PFSK-1 (cell line): Measurements from ENCODE around the gene KLHL40.

ENCODE experiments used
- FOXP2 ChIP-seq: optimal IDR thresholded peaks from 2 replicates; pipeline ENCODE3; 2011; ENCODE audit warnings: borderline replicate concordance, control low read depth, inconsistent platforms; ENCODE audit not compliant: insufficient read depth; ENCODE audit errors: extremely low read length, extremely low read depth
- POLR2AphosphoS5 ChIP-seq: IDR thresholded peaks from 2 replicates; pipeline ENCODE4 v1.6.1; 2012; ENCODE audit warnings: low read depth, mild to moderate bottlenecking, control low read depth, low read length, moderate library complexity
- REST ChIP-seq, 2 experiments: IDR thresholded peaks; 2 replicates each; pipeline versions ENCODE4 v1.6.1 to v1.8.0; 2011 to 2012; ENCODE audit warnings: low read depth in 2 of 2, low read length in 2 of 2, control low read depth in 1 of 2, inconsistent platforms in 1 of 2, mild to moderate bottlenecking in 1 of 2, moderate library complexity in 1 of 2; ENCODE audit not compliant: insufficient read depth in 1 of 2
- SIN3A ChIP-seq: IDR thresholded peaks from 2 replicates; pipeline ENCODE4 v1.6.1; 2012; ENCODE audit warnings: mild to moderate bottlenecking, low read length, moderate library complexity, borderline replicate concordance; ENCODE audit not compliant: insufficient read depth
- TAF1 ChIP-seq: IDR thresholded peaks from 2 replicates; pipeline ENCODE4 v1.6.1; 2012; ENCODE audit warnings: low read length, control low read depth, borderline replicate concordance; ENCODE audit not compliant: insufficient read depth

KLHL40 gene

GRCh38 chr3:42733501-42734262, 48.3 kb downstream of the KLHL40 start:
- TF ChIP-seq REST (IDR thresholded peaks at IDR 0.05; ENCODE audit: insufficient read depth in 1 of 2, low read depth in 2 of 2, low read length in 2 of 2) = no peak
- TF ChIP-seq TAF1 = no peak
- TF ChIP-seq FOXP2 = no peak
- TF ChIP-seq POLR2AphosphoS5 = no peak
- TF ChIP-seq SIN3A = no peak

GRCh38 chr3:42734263-42734860, 49.0 kb downstream of the KLHL40 start:
- TF ChIP-seq FOXP2 (no peak), REST (IDR thresholded peaks at IDR 0.05; ENCODE audit: insufficient read depth in 1 of 2, low read depth in 2 of 2, low read length in 2 of 2) (no peak), SIN3A (no peak), POLR2AphosphoS5 (no peak), TAF1 (no peak)

- TF ChIP-seq TAF1 (no peak), SIN3A (no peak)
Measured at GRCh38 chr3:42735019-42735418, 49.7 kb downstream of the KLHL40 start.

GRCh38 chr3:42735615-42736014, 50.3 kb downstream of the KLHL40 start:
- TF ChIP-seq POLR2AphosphoS5 = no peak
- no peak for TF ChIP-seq SIN3A
- TF ChIP-seq FOXP2 = no peak
- no peak for TF ChIP-seq REST (IDR thresholded peaks at IDR 0.05; ENCODE audit: insufficient read depth in 1 of 2, low read depth in 2 of 2, low read length in 2 of 2)
- no peak for TF ChIP-seq TAF1

- TF ChIP-seq FOXP2 (no peak), SIN3A (no peak), REST (IDR thresholded peaks at IDR 0.05; ENCODE audit: insufficient read depth in 1 of 2, low read depth in 2 of 2, low read length in 2 of 2) (no peak), TAF1 (no peak), POLR2AphosphoS5 (no peak)
Measured at GRCh38 chr3:42736081-42736480, 50.7 kb downstream of the KLHL40 start.
